ENCODE measurements around the gene DELE1.

The DELE1 gene

DNA sequence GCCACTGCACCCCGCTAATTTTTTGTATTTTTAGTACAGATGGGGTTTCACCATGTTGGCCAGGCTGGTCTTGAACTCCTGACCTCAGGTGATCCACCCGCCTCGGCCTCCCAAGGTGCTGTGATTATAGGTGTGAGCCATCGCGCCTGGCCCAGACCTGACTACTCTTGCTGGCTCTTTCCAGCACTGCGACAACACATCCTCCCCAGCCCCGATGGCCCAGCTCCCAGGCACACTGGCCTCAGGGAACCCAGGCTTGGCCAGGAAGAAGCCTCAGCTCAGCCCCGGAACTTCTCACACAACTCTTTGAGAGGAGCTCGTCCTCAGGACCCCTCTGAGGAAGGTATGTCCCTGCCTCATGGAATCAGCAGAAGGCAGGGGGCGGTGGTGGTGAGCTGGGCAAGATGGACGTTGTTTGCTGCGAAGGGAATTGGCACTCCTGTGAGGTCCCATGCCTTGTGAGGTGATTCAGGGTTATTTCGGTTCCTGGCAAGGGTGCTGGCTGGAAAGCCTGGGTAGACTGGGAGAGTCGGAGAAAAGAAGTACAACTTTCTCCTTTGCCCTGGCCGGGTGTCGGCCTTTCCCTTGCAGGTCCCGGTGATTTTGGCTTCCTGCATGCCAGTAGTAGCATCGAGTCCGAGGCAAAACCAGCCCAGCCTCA, 5.9 kb downstream of the DELE1 start:
- no peak for DNase-seq

- no peak for DNase-seq
Observed at GRCh38 chr5:141931694-141932093, 8.0 kb downstream of the DELE1 start.

GRCh38 chr5:141933151-141933550, 9.5 kb downstream of the DELE1 start:
- no peak for DNase-seq

DNA sequence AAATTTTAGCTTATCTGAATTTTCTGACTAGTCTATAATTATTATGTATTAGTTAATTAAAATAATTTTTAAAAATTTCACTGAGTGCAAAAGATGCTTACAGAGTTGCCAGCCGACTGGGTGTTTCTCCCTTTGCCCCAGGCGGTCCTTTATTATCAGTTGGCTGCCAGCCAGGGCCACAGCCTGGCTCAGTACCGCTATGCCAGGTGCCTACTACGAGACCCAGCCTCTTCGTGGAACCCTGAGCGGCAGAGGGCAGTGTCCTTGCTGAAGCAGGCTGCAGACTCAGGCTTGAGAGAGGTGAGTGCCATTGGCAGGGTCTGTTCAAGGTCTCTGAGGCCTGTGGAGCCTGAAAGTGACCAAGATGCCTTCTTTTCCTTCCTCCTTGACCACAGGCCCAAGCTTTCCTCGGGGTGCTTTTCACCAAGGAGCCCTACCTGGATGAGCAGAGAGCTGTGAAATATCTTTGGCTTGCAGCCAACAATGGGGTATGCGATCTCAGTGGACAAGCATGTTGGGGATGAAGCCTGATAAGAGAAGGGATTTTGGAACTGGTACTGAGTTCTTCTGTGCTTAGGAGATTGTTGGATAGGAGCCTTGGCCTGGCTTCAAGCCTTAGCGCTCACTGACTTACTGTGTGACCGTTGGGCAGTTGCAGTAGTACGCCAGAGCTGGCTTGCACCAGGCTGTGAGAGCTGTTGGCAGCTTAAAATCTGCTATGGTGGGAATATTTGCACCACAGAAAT, 10.6 kb downstream of the DELE1 start:
- DNase-seq: no peak

DNA sequence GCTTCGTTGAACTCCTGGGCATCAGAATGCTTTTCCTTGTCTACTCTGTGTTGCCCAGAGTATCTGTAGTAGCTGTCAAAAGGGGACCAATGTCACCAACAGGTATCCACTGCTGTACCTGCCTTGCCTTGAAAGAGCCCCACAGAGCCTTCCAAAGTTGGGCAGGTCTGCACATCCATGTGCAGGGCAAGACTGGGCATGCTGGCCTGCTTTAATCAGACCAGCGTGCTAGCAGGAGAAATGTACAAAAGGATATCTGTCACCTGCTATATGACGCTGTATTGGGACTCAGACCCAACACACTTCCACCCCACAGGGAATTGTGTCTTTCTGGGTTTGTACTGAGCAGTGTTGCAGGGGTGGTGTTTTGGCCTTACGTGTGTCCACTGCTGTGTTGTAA, 11.9 kb downstream of the DELE1 start:
- DNase-seq: no peak

GRCh38 chr5:141940695-141941271, 17.1 kb downstream of the DELE1 start:
- DNase-seq: no peak

- no peak for DNase-seq
Observed at GRCh38 chr5:141941307-141941706, 17.6 kb downstream of the DELE1 start.

- DNase-seq: no peak
Observed at GRCh38 chr5:141941779-141942178, 18.1 kb downstream of the DELE1 start.

- DNase-seq: no peak
Observed at GRCh38 chr5:141942185-141942857, 18.6 kb downstream of the DELE1 start.

- no peak for DNase-seq
Observed at GRCh38 chr5:141944076-141944475, 20.4 kb downstream of the DELE1 start.

- no peak for DNase-seq
Observed at GRCh38 chr5:141945511-141946051, 21.9 kb downstream of the DELE1 start.

- DNase-seq: no peak
Observed at GRCh38 chr5:141947316-141947715, 23.6 kb downstream of the DELE1 start.

GRCh38 chr5:141948812-141949211, 25.1 kb downstream of the DELE1 start:
- DNase-seq: no peak

- DNase-seq: no peak
Observed at GRCh38 chr5:141949511-141949910, 25.8 kb downstream of the DELE1 start.

GRCh38 chr5:141950207-141951005, 26.7 kb downstream of the DELE1 start:
- no peak for DNase-seq

GRCh38 chr5:141951332-141951781, 27.7 kb downstream of the DELE1 start:
- no peak for DNase-seq

DNA sequence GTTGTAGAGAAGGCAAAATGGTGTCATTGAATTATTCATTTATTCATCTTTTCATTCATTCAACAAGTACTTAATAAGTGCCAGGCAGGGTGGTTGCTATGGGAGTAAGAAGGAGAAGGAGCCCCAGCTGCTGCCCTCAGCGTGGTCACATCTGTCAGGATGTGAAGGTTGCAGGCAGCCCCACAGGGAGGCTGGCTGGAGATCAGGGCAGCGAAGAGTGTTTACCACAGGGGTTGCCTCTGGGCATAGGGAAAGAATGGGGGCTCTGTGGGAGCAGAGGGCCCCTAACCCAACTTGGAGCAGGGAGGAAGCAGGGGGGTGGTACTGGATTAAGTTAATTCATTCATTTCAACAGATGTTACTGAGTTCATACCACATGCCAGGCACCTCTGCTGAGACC, 28.3 kb downstream of the DELE1 start:
- no peak for DNase-seq

DNA sequence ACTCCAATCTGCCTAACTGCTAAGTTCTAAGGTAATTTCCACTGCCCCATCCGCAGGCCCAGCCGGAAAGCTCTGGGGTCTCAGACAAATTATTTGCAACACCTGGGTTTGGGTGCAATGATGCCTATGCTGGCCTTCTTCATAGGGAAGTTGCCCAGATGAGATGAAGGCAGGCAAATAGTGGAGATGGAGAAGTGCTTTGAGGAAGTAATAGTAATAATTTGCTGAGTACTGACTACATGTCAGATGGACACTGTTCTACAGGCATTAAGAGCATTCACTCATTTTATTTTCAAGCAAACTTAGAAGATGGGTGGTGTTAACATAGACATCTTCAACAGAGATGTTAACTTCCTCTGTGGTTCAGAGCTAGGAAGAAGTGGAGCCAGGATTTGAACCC, 30.5 kb downstream of the DELE1 start:
- no peak for DNase-seq

GRCh38 chr5:141957367-141957996, 33.8 kb downstream of the DELE1 start:
- DNase-seq: no peak

DNA sequence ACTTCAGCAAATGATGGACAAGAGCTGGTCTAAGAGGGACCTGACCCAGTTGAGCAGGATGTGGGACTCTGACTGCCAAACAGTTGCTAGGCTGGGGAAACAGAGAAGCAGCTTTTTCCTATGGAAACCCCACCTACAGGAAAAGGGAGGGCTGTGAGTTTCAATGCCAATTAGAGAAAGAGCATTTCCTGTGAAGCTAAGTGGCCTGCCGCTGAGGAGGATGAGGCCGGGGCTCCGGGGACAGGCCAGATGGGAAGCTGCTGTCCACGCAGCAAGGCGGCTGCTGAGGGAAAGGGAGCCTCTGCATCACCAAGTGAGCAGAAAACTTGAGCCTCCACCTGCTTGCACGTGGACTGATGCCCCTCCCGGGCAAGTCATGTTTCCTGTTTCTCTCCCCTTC, 34.4 kb downstream of the DELE1 start, which contains the start of gene PCDH12:
PCDH12 (minus strand) TSS at position 90 of the 400 bp plus-strand sequence. CDS start 351 bp downstream, outside the sequence.
- DNase-seq: no peak

DNA sequence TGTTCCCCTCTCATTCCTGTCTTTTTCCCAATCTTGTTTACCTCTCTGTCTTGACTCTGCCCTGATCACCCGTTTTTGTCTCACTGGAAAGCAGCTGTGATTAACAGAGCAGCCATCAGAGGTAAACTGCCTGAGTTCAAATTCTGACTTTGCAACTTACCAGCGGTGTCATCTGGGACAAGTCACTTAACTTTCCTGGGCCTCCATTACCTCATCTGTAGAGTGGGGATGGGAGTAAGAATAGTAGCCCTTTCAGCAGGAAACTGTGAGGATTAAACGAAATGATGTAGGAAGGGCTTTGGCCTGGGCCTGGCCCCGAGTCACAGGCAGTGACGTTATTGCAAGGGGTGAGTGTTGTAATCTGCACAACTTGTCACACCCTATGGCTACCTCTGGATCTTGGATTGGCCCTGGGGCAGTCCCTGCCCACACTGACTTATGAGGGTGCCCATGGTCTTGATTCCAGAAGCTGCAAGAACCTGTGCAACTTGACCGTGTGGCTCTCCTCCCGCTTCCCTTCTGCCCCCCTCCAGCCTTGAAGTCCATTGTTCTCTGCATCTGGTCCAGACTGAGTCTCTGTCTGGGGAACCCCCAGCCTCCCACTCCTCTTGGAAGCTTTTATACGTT, 35.0 kb downstream of the DELE1 start:
- DNase-seq: no peak
